Measurements from ENCODE around the gene PLXNB2. TPM values are rescaled to one million over a fixed set of nuclear protein-coding genes. Genes with fewer than 3 reads are reported as not detected.

The PLXNB2 gene
- total and polyA plus RNA-seq, 2 of the 4 experiments (the other 2 are of a cell fraction), result 73.1 to 202 TPM

GRCh38 chr22:50281384-50281760, 26.1 kb downstream of the PLXNB2 start:
- Histone ChIP-seq H3K4me2 (ENCODE audit: low read depth, low read length) (no peak overlapping the region), H2BK5ac (ENCODE audit: low read depth, low read length, poor library complexity, severe bottlenecking) (peak overlapping the region; percentile 99), H2AFZ (replicated peaks; ENCODE audit: low read length, poor library complexity) (no peak overlapping the region), H3K27me3 (ENCODE audit: control insufficient read depth, insufficient read depth, low read length) (no peaks in the 10 kb centered on the region), H3K18ac (ENCODE audit: low read depth, low read length) (no peak overlapping the region), H4K91ac (ENCODE audit: insufficient read depth, low read depth, low read length) (no peak overlapping the region), H3K36me3 (ENCODE audit: control insufficient read depth, insufficient read depth, low read length) (peaks cover 89% of the 10 kb centered on the region), H4K5ac (ENCODE audit: low read depth, low read length) (no peak overlapping the region), H3K27ac (ENCODE audit: insufficient read depth, low read length) (no peak overlapping the region; the same call in 1 of the 2 replicates), H3K9me3 (ENCODE audit: control insufficient read depth, insufficient read depth, low read length) (no peaks in the 10 kb centered on the region), H2BK120ac (ENCODE audit: low read depth, low read length) (no peak overlapping the region), H3K79me1 (ENCODE audit: low read depth in 1 of 2, low read length in 2 of 2) (peaks cover 13 to 39% of the 10 kb centered on the region in 2 experiments; a peak in 3 of 4 replicates), H2BK15ac (ENCODE audit: low read depth, low read length) (no peak overlapping the region), H3K14ac (replicated peaks; ENCODE audit: low read depth, low read length) (no peak overlapping the region), H3K9me1 (ENCODE audit: insufficient read depth, low read length) (no peaks in the 10 kb centered on the region), H3K56ac (ENCODE audit: extremely low read depth, insufficient read depth, low read length) (no peak overlapping the region), H2BK20ac (ENCODE audit: low read depth, low read length) (no peak overlapping the region), H2AK5ac (ENCODE audit: low read depth, low read length) (no peak overlapping the region), H3K4me1 (ENCODE audit: control insufficient read depth, insufficient read depth, low read length) (peaks cover 8% of the 10 kb centered on the region), H3K9ac (ENCODE audit: low read depth, low read length) (no peak overlapping the region), H4K20me1 (ENCODE audit: insufficient read depth, low read length) (peaks cover 38% of the 10 kb centered on the region), H3K23ac (ENCODE audit: low read depth, low read length) (no peak overlapping the region), H3K4ac (ENCODE audit: low read depth, low read length) (no peak overlapping the region), H2AK9ac (replicated peaks; ENCODE audit: low read depth, low read length, poor library complexity) (peak overlapping the region; percentile 42), H3K4me3 (ENCODE audit: insufficient read depth, low read depth, low read length) (no peak overlapping the region), H4K8ac (ENCODE audit: low read depth in 2 of 2, low read length in 2 of 2) (no peak overlapping the region)
- BruUV-seq (replicated peaks), result no TSS peak
- 97% methylated on average over 23 of the region's 36 CpGs; no CpG with 5 or more reads in 1 of the 2 experiments for WGBS, 2 experiments (ENCODE audit: extremely low coverage in 2 of 2, insufficient read length in 1 of 2)
- CTCF ChIA-PET, result no interaction called here
- intact Hi-C loops (cut with micrococcal nuclease), result no loop called here
- POLR2A ChIA-PET (ENCODE audit: unreplicated experiment), result no interaction called here
- TF ChIP-seq NFE2L2 (IDR thresholded peaks at IDR 0.05; ENCODE audit: low read depth, low read length) (no peak), SMC3 (IDR thresholded peaks at IDR 0.05; ENCODE audit: low read depth, low read length) (no peak), POLR2A (IDR thresholded peaks at IDR 0.05; ENCODE audit: low read depth, low read length) (no peak), BHLHE40 (IDR thresholded peaks at IDR 0.05; ENCODE audit: low read depth, low read length) (no peak), RCOR1 (IDR thresholded peaks at IDR 0.05; ENCODE audit: insufficient replicate concordance, low read length) (no peak), CHD1 (IDR thresholded peaks at IDR 0.05; ENCODE audit: low read depth, low read length) (no peak), RFX5 (IDR thresholded peaks at IDR 0.05; ENCODE audit: low read depth, low read length) (no peak), USF2 (IDR thresholded peaks at IDR 0.05; ENCODE audit: low read depth, low read length) (no peak), MXI1 (IDR thresholded peaks at IDR 0.05; ENCODE audit: borderline replicate concordance, low read depth, low read length) (no peak), RAD21 (IDR thresholded peaks at IDR 0.05; ENCODE audit: low read length) (no peak), CTCF (conservative IDR thresholded peaks at IDR 0.05; ENCODE audit: low read depth, low read length) (no peak), MAZ (IDR thresholded peaks at IDR 0.05; ENCODE audit: borderline replicate concordance, low read depth, low read length) (no peak), FOS (IDR thresholded peaks at IDR 0.05; ENCODE audit: low read depth, low read length) (no peak)
- ATAC-seq (ENCODE audit: low read depth), result no peak
- dilution Hi-C loops (cut with HindIII; ENCODE audit: low sequenced_read_pairs, unreplicated experiment), result no loop called here
- no peak for DNase-seq
- in situ Hi-C loops (cut with MboI; ENCODE audit: low sequenced_read_pairs), result no loop called here
